Uterus (tissue), 4 donors: ENCODE measurements around the gene FIGNL1. TPM values are rescaled to one million over a fixed set of nuclear protein-coding genes. Genes with fewer than 3 reads are reported as not detected.
A peak's percentile ranks its signal among the peaks of the same experiment; 100 is the strongest.

ENCODE experiments used
- DNase-seq, 2 donors: peaks; one replicate each; pipeline ENCODE4 v3.0.0-alpha.2; 2019 to 2020
- H3K27ac ChIP-seq, 2 donors: fragments of 200-600 bp; sonication (generic); 1 replicate in 1 of 2; 2 replicates in 1 of 2; pipeline ENCODE4 v1.5.1; 2016 to 2018
- H3K27me3 ChIP-seq, 2 donors: fragments of 200-600 bp; sonication (generic); one replicate each; pipeline ENCODE4 v1.5.1; 2018 to 2019; ENCODE audit warnings: control low read depth in 1 of 2
- H3K36me3 ChIP-seq, 2 donors: fragments of 200-600 bp; sonication (generic); one replicate each; pipeline ENCODE4 v1.5.1; 2019; ENCODE audit warnings: control low read depth in 1 of 2
- H3K4me1 ChIP-seq, 2 donors: fragments of 200-600 bp; sonication (generic); one replicate each; pipeline ENCODE4 v1.5.1; 2018 to 2019; ENCODE audit warnings: control low read depth in 1 of 2
- H3K4me3 ChIP-seq, 2 donors: fragments of 200-600 bp; sonication (generic); 1 replicate in 1 of 2; 2 replicates in 1 of 2; pipeline ENCODE4 v1.5.1; 2018 to 2019; ENCODE audit warnings: mild to moderate bottlenecking in 1 of 2
- H3K9me3 ChIP-seq, 2 donors: fragments of 200-600 bp; sonication (generic); one replicate each; pipeline ENCODE4 v1.5.1; 2019; ENCODE audit warnings: control low read depth in 1 of 2
- POLR2A ChIP-seq, 2 donors: fragments of 450-650 bp; IDR thresholded peaks; one replicate each; pipeline ENCODE4 v1.6.1; 2016; ENCODE audit warnings: antibody characterized with exemption in 2 of 2, mild to moderate bottlenecking in 1 of 2, moderate library complexity in 1 of 2
- intact Hi-C: fragments of 100-400 bp; cut with DNase I; formaldehyde crosslinking; loops from one replicate; pipeline ENCODE4 v1.15.1; 2023; ENCODE audit warnings: low total_unique reads
- total RNA-seq, 4 donors: library from RNA; depleted of rRNA in 3 of 4; stranded (reverse); fragments of >200 nt in 3 of 4; gene quantifications; one replicate each; pipeline versions ENCODE4 v1.1.0 to v1.2.4, GENCODE V29; 2014 to 2023
- TF ChIP-seq, protein P1 (sequence below), 4 experiments: fragments of 200-600 bp in 2 of 4; fragments of 450-650 bp in 2 of 4; sonication (generic) in 2 of 4; IDR thresholded peaks; one replicate each; pipeline ENCODE4 v1.5.1; 2016 to 2019; ENCODE audit warnings: antibody characterized with exemption in 4 of 4, mild to moderate bottlenecking in 2 of 4, moderate library complexity in 1 of 4
- donor health status: DM: yes; HTN: yes; CAD: no.

The FIGNL1 gene
- 10 to 100 TPM; 14.2 to 48.2 (median 16.4) TPM for total RNA-seq

DNA sequence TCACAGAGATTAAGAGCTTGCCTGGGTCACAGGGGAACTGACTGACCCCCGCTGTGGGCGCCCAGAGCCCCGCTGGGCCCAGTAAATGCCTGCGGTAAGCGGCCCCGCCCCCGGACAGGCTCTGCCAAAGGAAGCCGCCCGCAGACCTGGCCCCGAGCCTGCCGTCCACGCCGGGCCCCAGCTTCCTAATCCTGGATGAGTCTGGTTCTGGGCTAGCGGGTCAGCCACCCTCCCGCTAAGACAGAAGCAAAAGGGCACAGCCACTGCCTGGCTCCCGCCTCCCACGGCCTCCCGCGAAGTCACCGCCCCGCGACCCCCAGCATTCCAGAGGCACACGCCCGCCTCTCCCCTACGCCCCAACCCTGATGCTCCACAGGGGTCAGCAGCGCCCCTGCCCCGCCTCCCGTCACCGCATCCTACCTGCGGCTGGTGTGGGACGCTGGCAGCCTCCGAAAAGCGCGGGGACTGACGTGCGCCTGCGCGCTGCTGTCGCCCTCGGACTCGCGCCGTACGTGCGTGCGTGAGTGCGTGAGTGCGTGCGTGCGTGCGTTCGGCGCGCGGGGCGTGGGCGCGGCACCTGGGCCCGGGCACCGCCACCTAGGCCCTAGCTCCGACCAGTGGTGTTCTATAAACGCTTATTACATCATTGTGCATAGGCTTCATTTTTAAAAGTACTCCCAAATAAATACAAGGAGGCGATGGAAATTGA lies at the start of gene FIGNL1:
FIGNL1 (minus strand) TSS at position 470 of the 709 bp plus-strand sequence. CDS start 3,063 bp downstream, outside the sequence.
- no peaks in the 10 kb centered on the region for H3K9me3 ChIP-seq
- TF ChIP-seq, protein P1, sequence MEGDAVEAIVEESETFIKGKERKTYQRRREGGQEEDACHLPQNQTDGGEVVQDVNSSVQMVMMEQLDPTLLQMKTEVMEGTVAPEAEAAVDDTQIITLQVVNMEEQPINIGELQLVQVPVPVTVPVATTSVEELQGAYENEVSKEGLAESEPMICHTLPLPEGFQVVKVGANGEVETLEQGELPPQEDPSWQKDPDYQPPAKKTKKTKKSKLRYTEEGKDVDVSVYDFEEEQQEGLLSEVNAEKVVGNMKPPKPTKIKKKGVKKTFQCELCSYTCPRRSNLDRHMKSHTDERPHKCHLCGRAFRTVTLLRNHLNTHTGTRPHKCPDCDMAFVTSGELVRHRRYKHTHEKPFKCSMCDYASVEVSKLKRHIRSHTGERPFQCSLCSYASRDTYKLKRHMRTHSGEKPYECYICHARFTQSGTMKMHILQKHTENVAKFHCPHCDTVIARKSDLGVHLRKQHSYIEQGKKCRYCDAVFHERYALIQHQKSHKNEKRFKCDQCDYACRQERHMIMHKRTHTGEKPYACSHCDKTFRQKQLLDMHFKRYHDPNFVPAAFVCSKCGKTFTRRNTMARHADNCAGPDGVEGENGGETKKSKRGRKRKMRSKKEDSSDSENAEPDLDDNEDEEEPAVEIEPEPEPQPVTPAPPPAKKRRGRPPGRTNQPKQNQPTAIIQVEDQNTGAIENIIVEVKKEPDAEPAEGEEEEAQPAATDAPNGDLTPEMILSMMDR (IDR thresholded peaks at IDR 0.05), result no peak
- peak in 1 of 2 donors; percentile 18 for TF ChIP-seq POLR2A (IDR thresholded peaks at IDR 0.05)
- peak; percentile 45 to 69 for DNase-seq
- peak within 1 kb of the TSS; percentile 72 to 75 for H3K27ac ChIP-seq
- H3K36me3 ChIP-seq, result no peaks in the 10 kb centered on the region
- peak within 1 kb of the TSS; percentile 82 to 93 for H3K4me3 ChIP-seq
- H3K4me1 ChIP-seq, result no peaks in the 10 kb centered on the region
- H3K27me3 ChIP-seq, result no peaks in the 10 kb centered on the region
- intact Hi-C loops, result no loop called here

- no peak overlapping the region for H3K4me3 ChIP-seq
- H3K27me3 ChIP-seq, result no peaks in the 10 kb centered on the region
- TF ChIP-seq POLR2A (IDR thresholded peaks at IDR 0.05), result no peak
- TF ChIP-seq, protein P1 (IDR thresholded peaks at IDR 0.05), result no peak
- H3K4me1 ChIP-seq, result peaks cover 14 to 15% of the 10 kb centered on the region in 2 donors
- intact Hi-C loops, result no loop called here
- H3K27ac ChIP-seq, result no peak overlapping the region
- no peaks in the 10 kb centered on the region for H3K9me3 ChIP-seq
- no peaks in the 10 kb centered on the region for H3K36me3 ChIP-seq
- no peak for DNase-seq
Observed at GRCh38 chr7:50499092-50499491, 48.9 kb upstream of the FIGNL1 start.

GRCh38 chr7:50497968-50498367 lies 47.8 kb upstream of the FIGNL1 start:
- intact Hi-C loops, result no loop called here
- peak; percentile 57 to 80 for DNase-seq
- no peaks in the 10 kb centered on the region for H3K27me3 ChIP-seq
- peak overlapping the region; percentile 51 to 60 for H3K27ac ChIP-seq
- TF ChIP-seq, protein P1 (IDR thresholded peaks at IDR 0.05), result no peak
- TF ChIP-seq POLR2A (IDR thresholded peaks at IDR 0.05), result no peak
- peaks cover 6 to 12% of the 10 kb centered on the region in 2 donors for H3K4me1 ChIP-seq
- H3K36me3 ChIP-seq, result no peaks in the 10 kb centered on the region
- no peaks in the 10 kb centered on the region for H3K9me3 ChIP-seq
- H3K4me3 ChIP-seq, result no peak overlapping the region

- TF ChIP-seq, protein P1 (IDR thresholded peaks at IDR 0.05), result no peak
- no peak for TF ChIP-seq POLR2A (IDR thresholded peaks at IDR 0.05)
- Histone ChIP-seq H3K27me3 (no peaks in the 10 kb centered on the region), H3K27ac (peak overlapping the region; percentile 51 to 60), H3K9me3 (no peaks in the 10 kb centered on the region), H3K36me3 (no peaks in the 10 kb centered on the region), H3K4me1 (peaks cover 4 to 7% of the 10 kb centered on the region in 2 donors), H3K4me3 (no peak overlapping the region)
- intact Hi-C loops, result no loop called here
- DNase-seq, result no peak
Observed at GRCh38 chr7:50497068-50497642, 47.0 kb upstream of the FIGNL1 start.

DNA sequence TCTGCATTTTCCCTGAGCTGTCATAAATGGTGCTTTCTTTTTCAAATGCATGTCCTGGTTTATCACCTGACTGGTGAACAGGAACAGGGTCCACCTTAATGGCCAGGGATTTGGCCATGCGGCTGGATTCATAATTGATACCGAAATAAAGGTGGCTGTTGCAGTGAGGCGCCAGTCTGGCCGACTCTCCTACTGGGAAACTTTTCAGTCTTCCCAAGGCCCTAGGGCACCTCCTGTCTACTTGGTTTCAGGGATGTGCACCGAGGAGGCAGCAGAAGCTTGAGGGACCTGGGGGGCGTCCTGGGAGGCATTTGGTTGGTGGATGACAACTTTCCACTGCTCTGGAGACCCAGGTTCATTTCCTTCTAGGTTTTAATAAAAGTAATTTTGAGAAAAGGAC lies 46.4 kb upstream of the FIGNL1 start:
- intact Hi-C loops, result no loop called here
- DNase-seq, result no peak
- Histone ChIP-seq H3K27ac (peak overlapping the region in 1 of 2 donors; percentile 60), H3K4me3 (no peak overlapping the region), H3K27me3 (no peaks in the 10 kb centered on the region), H3K36me3 (no peaks in the 10 kb centered on the region), H3K9me3 (no peaks in the 10 kb centered on the region), H3K4me1 (peaks cover 4% of the 10 kb centered on the region in 2 donors)
- TF ChIP-seq POLR2A (IDR thresholded peaks at IDR 0.05), result no peak
- TF ChIP-seq, protein P1 (IDR thresholded peaks at IDR 0.05), result no peak
